ENCODE results near the gene EFHB.

DNA sequence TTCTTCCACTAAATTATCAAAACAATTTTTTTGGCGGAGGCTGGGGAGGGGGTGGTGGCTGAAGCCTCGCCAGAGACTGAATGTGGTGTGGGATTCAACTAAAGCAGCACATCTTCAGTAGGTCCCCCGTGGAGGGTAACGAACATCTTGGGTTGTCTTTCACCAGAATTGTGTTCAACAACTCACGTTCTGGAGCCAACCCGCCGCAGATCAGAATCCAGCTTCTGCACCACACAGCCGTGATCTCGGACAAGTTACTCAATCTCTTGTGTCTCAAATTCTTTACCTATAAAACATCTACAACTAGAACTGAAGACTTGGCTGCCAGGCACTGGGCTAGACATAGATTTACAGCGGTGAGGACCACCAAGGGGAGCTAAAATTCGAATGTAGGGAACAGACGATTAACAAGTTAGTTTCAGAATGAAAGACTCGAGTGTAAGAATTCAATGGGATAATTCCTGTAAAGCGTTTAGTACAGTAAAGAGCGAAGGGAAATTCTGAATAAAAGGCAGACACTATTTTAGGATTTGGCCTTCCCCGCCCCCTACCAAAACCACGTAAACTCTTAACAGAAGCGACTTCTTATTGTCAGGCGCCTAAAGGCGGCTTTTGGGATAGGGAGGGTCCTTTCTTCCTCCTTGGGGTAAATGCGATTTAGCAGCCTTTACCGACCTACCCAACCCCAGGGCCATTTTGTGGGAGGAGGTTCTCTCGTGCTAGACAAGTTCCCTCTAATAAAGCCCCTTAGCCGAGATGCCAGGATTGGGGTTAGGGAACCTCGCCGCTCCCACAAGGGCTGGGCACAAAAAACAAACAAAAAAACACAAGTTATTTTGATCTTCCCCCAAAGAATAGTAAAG, 12.2 kb upstream of the EFHB start:
- no peak for TF ChIP-seq RCOR1 (IDR thresholded peaks at IDR 0.05; ENCODE audit: low read depth, low read length)
- no peak for TF ChIP-seq ZFP36 (IDR thresholded peaks at IDR 0.05; ENCODE audit: borderline replicate concordance, partially characterized antibody)
- TF ChIP-seq, protein P1, sequence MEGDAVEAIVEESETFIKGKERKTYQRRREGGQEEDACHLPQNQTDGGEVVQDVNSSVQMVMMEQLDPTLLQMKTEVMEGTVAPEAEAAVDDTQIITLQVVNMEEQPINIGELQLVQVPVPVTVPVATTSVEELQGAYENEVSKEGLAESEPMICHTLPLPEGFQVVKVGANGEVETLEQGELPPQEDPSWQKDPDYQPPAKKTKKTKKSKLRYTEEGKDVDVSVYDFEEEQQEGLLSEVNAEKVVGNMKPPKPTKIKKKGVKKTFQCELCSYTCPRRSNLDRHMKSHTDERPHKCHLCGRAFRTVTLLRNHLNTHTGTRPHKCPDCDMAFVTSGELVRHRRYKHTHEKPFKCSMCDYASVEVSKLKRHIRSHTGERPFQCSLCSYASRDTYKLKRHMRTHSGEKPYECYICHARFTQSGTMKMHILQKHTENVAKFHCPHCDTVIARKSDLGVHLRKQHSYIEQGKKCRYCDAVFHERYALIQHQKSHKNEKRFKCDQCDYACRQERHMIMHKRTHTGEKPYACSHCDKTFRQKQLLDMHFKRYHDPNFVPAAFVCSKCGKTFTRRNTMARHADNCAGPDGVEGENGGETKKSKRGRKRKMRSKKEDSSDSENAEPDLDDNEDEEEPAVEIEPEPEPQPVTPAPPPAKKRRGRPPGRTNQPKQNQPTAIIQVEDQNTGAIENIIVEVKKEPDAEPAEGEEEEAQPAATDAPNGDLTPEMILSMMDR (IDR thresholded peaks at IDR 0.05): no peak
- TF ChIP-seq RAD21 (conservative IDR thresholded peaks at IDR 0.05 in 1 of 2, IDR thresholded peaks at IDR 0.05 in 1 of 2): no peak; a peak in 1 of 5 replicates
- TF ChIP-seq POLR2A (IDR thresholded peaks at IDR 0.05; ENCODE audit: low read length): no peak
- no peak for TF ChIP-seq CBX8 (IDR thresholded peaks at IDR 0.05)
- 0 out of 2 replicates have a peak, but pooled peaks have one; percentile 18 for TF ChIP-seq E2F6 (IDR thresholded peaks at IDR 0.05; ENCODE audit: borderline replicate concordance, low read depth)
- TF ChIP-seq HMGXB4 (CRISPR knock-in tag; IDR thresholded peaks at IDR 0.05; ENCODE audit: borderline replicate concordance): no peak
- TF ChIP-seq, protein P2, sequence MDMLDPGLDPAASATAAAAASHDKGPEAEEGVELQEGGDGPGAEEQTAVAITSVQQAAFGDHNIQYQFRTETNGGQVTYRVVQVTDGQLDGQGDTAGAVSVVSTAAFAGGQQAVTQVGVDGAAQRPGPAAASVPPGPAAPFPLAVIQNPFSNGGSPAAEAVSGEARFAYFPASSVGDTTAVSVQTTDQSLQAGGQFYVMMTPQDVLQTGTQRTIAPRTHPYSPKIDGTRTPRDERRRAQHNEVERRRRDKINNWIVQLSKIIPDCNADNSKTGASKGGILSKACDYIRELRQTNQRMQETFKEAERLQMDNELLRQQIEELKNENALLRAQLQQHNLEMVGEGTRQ (IDR thresholded peaks at IDR 0.05): no peak
